Measurements from ENCODE around the gene SLC25A21.

SLC25A21 gene

DNA sequence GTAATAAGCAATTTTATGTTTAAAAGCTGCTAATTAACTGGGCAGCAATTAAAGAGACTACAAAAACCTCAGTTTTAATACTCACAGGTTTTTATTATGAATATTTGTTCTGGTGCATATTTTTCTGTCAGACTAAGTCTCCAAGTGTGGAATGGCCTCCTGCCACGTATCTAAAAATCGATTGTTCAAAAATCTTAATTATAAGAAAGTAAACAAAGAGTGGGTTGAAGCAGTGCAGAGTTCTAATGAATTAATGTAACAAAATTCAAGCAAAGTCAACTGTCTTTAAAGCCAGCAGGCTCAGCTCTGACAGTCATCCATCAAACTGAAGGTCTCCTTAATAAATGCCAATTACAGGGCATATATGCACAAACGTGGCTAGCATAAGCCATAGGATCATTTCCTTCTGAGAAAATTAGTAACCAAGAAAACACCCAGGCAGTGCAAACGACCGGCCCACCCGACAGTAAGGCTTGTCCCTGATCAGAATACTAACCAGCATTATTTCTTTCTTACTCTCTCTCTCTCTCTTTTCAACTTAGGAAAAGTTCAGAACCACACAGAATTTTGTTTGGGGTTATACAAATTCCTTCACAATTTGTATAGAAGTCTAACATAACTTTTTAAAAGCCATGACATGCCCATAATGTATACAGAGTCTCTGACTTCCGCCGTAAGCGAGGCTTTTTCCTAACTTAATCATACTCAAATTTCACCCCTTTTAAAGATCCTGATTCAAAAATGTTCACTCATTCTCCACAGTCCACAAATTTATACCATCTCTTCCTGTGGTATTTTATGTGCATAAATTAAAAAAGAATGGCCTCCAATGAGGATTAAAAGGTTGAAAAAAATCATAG lies 83.8 kb downstream of the SLC25A21 start:
- DNase-seq (ENCODE audit: low read depth) = no peak

DNA sequence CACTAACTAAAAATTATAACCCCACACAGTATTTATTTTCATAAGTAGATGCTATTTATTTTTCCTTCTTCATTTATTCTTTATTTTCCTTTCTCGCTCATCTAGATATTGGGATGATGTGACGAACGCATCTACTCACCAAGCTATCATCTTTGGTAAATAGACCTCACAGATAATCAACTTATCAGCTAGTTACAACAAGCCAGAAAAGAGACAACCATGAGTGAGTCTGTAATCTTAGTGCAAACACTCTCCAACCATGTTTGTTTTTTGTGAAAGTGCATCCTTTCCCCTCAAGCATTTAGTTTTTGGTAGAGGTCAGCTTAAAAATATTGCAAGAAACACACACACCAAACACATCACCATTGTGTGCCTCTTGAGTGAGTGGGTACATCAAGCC lies 84.9 kb downstream of the SLC25A21 start:
- DNase-seq (ENCODE audit: low read depth) = no peak

DNA sequence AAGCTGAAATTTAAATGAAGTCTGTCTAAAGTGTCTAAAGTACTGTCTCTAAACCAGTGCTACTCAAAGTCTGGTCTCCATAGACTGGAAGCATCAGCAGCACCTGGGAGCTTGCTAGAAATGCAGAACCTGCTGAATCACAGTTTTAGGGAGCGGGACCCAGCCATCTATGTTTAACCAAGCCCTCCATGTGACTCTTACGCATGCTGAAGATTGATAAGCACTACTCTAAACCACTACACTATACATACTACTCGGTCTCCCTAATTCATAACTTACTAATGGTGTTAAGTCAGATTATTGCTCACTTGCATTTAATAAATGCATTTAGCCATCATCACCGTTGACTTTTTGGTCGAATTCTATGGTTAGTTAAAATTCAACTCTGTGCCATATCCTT lies 88.8 kb downstream of the SLC25A21 start:
- no peak for DNase-seq (ENCODE audit: low read depth)

DNA sequence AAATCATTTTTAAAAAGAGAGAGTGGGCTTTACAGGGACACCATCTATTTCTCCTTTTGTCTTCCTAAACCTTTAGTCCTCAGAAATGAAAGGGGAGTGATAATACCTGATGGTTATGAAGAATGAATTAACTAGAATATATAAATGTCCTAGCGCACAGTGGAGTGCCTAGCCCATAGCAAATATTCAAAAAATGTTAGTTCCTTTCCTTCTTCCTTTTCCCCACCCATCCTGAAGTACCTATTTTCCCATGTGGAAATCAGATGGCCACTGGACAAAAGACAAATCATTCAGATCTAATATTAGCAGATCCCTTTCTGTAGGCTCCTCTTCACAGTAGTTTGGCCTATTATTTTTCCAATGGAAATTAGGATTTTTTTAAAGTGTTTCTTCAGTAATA lies 90.0 kb downstream of the SLC25A21 start:
- DNase-seq (ENCODE audit: low read depth) = no peak

- no peak for DNase-seq (ENCODE audit: low read depth)
These were observed 90.5 kb downstream of the SLC25A21 start for GRCh38 chr14:37081856-37082255.

DNA sequence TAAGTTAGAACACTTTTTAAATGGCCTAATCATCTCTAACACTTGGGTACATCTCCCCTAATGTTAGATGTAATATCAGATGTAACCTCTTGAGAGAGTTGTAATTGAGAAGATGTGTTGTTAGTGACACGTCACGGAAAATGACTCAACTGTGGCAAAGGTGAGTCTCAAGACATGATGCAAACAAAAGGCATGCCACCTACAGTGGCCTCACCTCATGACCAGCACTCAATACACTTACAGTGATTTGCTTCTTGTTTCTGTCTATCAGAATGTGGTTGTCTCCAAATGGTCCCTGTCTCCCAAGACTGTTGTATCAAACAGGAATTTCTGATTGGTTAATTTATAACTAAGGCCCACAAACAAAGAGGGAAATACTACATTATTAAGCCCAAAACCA lies 91.2 kb downstream of the SLC25A21 start:
- DNase-seq (ENCODE audit: low read depth) = peak; percentile 54

DNA sequence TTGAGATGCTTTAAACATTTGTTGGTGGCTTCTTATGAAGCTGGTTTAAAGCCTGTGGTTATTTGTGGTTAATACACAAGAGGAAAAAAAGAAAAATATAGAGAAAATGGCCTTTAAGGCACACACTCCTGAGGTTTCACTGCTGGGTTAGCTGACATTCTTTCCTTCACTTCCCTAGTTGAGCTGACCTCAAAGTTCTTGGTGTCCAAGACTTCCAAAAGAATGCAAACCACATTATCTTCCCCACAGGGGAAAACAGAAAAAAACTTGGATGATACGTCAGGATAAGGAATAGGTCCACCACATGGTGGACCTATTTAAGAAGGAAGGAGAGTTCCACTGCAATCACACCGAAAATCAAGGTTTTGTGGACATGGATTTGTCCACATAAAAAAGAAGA lies 94.3 kb downstream of the SLC25A21 start:
- DNase-seq (ENCODE audit: low read depth) = no peak

- peak; percentile 46 for DNase-seq (ENCODE audit: low read depth)
These were observed 98.1 kb downstream of the SLC25A21 start for GRCh38 chr14:37074320-37074719.

DNA sequence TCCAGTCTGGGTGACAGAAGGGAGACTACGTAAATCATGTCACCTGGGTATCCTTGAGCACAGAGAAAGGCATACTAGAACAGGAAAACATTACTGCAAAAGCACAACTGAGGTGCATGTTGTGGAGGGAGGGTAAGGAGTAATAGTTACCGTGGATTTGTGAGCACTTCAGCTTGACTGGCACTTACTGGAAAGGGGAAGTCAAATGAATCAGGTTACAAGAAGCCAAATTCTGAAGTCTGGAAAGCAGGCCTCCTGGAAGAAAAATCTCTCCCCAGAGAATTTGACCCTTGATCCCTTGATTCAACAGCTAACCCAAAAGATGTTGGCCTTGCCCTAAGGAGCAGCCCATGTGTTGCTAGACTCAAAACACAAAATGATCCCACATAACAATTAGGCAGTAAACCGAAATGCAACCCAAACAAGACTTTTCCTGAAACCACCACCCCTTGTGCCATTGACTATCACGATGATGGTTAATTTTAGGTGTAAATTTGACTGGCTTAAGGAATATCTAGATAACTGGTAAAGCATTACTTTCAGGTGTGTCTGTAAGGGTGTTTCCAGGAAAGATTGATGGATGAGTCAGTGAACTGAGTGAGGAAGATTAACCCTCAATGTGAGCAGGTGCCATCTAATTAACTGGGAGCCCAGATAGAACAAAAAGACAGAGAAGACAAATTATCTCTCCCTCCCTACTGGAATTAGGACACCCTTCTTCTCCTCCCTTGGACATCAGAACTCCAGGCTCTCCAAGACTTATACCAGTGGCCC lies 108.8 kb downstream of the SLC25A21 start:
- DNase-seq (ENCODE audit: low read depth) = no peak

DNA sequence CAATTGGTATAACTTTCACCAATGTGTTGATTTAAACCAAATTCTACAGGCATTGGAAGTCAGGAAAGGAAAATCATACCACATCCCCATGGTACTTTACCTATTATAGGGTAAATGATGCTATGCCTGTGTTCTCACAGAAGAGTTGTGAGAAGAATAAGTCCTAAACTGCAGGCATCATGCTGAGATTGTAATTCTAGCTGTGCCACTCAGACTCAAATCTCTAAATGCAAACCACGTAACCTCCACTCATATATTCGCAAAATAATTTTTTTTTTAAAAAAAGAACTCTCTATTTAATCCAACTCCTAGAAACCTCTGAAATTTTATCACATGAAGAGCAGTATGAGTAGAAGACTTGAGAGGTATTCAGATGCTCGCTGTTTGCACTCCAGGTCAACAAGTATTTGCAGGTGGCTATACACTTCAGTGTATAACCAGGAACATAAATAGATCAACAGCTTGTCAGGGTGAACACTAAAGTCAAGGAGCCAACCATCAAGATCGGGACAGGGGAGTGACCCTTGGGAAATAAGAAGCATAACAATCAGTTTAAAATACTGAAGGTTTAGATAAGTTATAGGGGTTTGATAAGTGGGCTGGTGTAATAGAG lies 110.1 kb downstream of the SLC25A21 start:
- no peak for DNase-seq (ENCODE audit: low read depth)

DNA sequence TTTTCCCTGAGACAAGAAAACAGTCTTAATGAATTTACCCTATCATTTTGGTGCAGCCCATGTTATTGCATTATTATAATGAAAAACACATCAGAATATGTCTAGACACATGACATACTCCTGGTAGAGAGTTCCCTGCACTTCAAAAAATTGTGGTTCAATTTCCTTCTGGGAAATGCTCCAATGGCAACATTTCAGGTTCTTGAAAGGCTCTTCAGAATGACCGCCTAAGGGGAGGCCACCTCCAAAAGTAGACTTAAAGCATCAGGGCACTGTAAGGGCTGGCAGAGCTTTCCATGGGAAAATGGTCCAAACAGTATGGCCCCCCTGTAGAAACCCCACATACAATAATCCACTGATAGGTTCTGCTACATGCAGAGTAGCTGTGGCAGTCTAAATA lies 110.7 kb downstream of the SLC25A21 start:
- no peak for DNase-seq (ENCODE audit: low read depth)

DNA sequence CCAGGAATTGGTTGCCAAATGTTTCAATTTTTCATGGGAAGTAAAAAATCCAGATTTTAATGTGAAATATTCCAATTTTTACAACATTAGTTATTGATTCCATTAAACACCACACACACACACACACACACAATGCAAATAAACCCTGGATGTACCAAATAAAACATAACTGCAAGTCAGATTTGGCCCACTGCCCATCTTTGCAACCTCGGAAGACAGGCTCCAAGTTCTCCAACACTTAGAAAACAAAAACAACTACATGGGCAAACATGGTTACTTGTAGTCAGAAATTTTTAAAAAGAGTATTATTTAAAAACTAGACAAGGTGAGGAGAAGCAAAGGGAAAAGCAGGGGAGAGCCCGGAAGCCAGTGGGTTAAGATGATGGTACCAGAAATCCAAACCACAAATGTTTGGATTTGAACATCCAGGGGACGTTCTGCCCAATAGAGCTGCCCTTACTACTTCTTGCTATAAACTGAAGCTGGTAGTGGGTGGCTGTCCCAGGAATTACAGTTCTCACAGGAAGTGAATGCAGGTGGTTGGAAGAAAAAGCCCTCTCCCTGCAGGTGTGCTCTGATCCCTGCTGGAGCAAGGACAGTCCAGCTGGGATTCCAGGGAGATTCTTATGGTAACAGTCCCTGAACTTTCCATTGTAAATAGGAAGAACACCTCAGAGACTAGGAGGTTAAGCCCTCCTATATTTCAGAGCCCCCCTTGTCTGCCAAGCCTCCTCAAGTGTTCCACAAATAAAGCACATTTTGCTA lies 111.7 kb downstream of the SLC25A21 start:
- DNase-seq (ENCODE audit: low read depth) = no peak

DNA sequence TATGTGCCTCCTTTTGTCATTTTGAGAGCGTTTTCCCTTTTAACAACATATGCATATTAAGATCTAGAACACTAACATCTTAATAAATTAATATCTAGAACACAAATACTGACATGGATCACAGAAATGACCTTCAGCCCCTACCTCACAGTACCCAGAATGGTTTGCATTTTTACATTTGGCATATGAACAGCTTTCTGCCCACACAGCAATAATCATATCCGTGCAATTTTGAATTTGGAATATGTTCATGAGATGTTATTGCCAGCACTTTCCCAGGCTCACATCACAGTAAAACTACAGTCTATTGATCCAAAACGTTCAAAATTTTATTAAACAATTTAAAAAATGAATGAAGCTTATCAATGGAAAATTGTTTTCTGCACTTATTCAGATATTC lies 114.6 kb downstream of the SLC25A21 start:
- DNase-seq (ENCODE audit: low read depth) = no peak

GRCh38 chr14:37056473-37056872 lies 115.9 kb downstream of the SLC25A21 start:
- DNase-seq (ENCODE audit: low read depth) = peak; percentile 72

- DNase-seq (ENCODE audit: low read depth) = no peak
These were observed 117.5 kb downstream of the SLC25A21 start for GRCh38 chr14:37054869-37055268.

GRCh38 chr14:37054144-37054543 lies 118.3 kb downstream of the SLC25A21 start:
- no peak for DNase-seq (ENCODE audit: low read depth)

DNA sequence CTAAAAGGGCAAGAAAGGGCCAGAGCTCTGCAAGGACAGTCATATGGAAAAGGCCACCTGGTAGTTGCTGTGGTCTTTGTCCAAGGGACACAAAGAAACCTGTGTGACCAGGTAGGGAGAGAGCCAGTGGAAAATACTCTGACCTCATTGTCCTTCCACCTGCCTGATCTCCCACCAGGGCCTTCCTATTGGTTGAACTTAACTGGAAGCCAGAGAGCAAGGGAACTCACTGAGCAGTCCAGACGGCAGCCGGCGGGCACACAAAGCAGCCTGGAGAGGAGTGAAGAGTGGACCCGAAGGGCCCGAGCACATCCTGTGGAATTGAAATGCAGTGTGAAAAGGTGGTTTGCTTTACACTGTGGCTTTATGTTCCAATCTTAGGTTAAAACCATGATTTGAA lies 120.7 kb downstream of the SLC25A21 start:
- DNase-seq (ENCODE audit: low read depth) = no peak

DNA sequence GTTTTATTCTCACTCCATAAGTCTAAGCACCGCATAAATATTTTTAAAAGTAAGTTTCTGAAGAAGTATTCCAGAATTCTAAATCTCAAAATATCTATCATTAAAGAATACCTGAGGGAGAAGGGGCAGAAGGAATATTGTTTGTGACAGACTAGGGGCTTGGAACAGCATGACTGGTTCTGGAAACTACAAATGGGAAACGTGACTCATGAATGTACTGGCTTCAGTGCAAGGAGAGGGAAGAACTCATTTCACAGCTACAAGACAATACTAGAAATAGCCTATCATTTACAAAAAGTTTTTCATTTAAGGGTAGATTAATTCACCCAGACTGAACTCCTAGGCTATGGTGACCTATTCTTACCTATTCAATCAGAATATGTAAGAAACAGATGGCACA lies 121.3 kb downstream of the SLC25A21 start:
- DNase-seq (ENCODE audit: low read depth) = peak; percentile 44

DNA sequence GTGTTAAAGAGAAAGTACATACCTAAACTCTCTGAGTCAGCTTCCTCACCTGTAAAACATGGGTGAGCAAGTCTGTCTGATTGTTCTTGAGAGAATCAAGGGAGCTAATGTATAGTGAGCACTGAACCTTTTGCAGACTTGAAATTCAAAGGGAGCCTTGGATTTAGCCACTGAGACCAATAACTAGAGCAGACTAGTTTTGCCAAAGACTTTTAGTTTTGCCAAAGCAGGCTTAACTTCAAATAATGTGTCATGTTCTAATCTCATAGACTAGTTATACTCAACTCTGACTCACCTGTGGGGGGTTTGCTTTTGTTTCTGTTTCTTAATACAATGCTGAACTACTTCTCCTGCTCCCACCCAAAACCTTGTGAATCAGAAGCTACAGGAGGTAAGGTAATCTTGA lies 123.7 kb downstream of the SLC25A21 start:
- peak; percentile 43 for DNase-seq (ENCODE audit: low read depth)

DNA sequence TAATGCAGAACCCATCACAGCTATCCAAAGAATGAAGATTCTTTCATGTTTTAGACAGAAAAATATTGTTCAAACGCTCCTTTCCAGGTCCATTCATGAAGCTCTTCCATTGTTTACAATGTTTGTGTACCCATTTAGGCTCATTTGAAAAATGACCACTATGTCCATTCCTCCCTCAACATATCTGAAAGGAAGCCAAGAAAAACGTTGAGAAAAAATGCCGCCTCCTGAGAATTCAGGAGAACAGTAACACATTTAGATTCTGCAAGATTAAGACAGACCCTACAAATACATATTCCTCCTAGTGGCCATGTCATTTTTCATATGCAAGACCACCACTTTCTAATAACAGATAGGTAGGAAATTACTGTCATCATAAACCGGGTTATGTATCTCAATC lies 124.4 kb downstream of the SLC25A21 start:
- peak; percentile 35 for DNase-seq (ENCODE audit: low read depth)

- no peak for DNase-seq (ENCODE audit: low read depth)
These were observed 125.2 kb downstream of the SLC25A21 start for GRCh38 chr14:37047226-37047625.

DNA sequence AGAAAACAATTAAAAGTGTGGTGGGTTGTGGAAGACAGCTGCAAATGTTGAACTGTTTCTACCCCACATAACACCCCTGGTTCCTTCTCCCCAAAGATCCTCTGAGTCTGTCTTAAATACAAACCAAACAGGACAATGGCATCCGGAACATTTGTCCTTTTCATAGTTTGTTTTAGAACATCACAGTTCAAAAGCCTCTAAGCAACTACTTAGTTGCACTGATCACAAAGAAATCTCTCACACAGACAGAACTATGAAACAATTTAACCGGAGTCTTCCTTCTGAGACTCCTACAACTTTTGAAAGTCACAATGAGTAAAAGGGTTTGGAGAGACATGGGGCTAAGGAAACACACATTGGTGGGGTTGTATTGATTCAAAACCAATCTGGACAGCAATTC lies 125.6 kb downstream of the SLC25A21 start:
- no peak for DNase-seq (ENCODE audit: low read depth)
